Neuronal stem cell (in vitro differentiated cells): ENCODE measurements around the gene CYCS.
"Not testable (repeated sequence)": the region's sequence is repeated elsewhere in the genome, so short reads cannot be mapped to it uniquely, and the experiment has no call there.

ENCODE experiments used
- DNase-seq: peaks from one replicate; pipeline ENCODE4 v3.0.0-alpha.2; 2013; ENCODE audit warnings: low spot score
- H2AFZ ChIP-seq: one replicate; pipeline ENCODE4 v1.6.1; 2013; ENCODE audit warnings: mild to moderate bottlenecking, low read length, inconsistent platforms
- H2AK5ac ChIP-seq: 2 replicates; pipeline ENCODE4 v1.6.1; 2013; ENCODE audit warnings: low read depth, mild to moderate bottlenecking, inconsistent platforms, low read length, moderate library complexity, mixed read lengths
- H2BK120ac ChIP-seq: 2 replicates; pipeline ENCODE4 v1.6.1; 2013; ENCODE audit warnings: low read depth, mild to moderate bottlenecking, inconsistent platforms, low read length, moderate library complexity, mixed read lengths
- H2BK12ac ChIP-seq: one replicate; pipeline ENCODE4 v1.6.1; 2013; ENCODE audit warnings: low read length, inconsistent platforms
- H2BK15ac ChIP-seq: 2 replicates; pipeline ENCODE4 v1.6.1; 2013; ENCODE audit warnings: mild to moderate bottlenecking, low read length, inconsistent platforms, mixed read lengths
- H2BK5ac ChIP-seq: one replicate; pipeline ENCODE4 v1.6.1; 2013; ENCODE audit warnings: inconsistent platforms, mild to moderate bottlenecking, low read length, moderate library complexity
- H3K14ac ChIP-seq: one replicate; pipeline ENCODE4 v1.6.1; 2013; ENCODE audit warnings: low read length, inconsistent platforms
- H3K18ac ChIP-seq: 2 replicates; pipeline ENCODE4 v1.6.1; 2013; ENCODE audit warnings: low read length, inconsistent platforms
- H3K23ac ChIP-seq: 2 replicates; pipeline ENCODE4 v1.6.1; 2013; ENCODE audit warnings: low read depth, mild to moderate bottlenecking, mixed read lengths, low read length, inconsistent platforms; ENCODE audit not compliant: poor library complexity
- H3K27ac ChIP-seq: replicated peaks from 3 replicates; pipeline ENCODE4 v1.5.1; 2013; ENCODE audit warnings: low read length, inconsistent platforms
- H3K27me3 ChIP-seq, 3 experiments: 2 replicates each; pipeline ENCODE4 v1.6.1; 2013; ENCODE audit warnings: low read length in 3 of 3, mild to moderate bottlenecking in 2 of 3, inconsistent platforms in 1 of 3, low read depth in 1 of 3, mixed read lengths in 1 of 3, moderate library complexity in 1 of 3; ENCODE audit not compliant: control insufficient read depth in 3 of 3, insufficient read depth in 3 of 3
- H3K36me3 ChIP-seq, 2 donors: replicated peaks in 1 of 2; 2 replicates each; pipeline ENCODE4 v1.6.1; 2013; ENCODE audit warnings: low read length in 2 of 2; ENCODE audit not compliant: control insufficient read depth in 2 of 2, insufficient read depth in 2 of 2
- H3K4ac ChIP-seq: 2 replicates; pipeline ENCODE4 v1.6.1; 2013; ENCODE audit warnings: inconsistent platforms, mild to moderate bottlenecking, low read length, moderate library complexity
- H3K4me1 ChIP-seq, 2 donors: 1 replicate in 1 of 2; 2 replicates in 1 of 2; pipeline ENCODE4 v1.6.1; 2013; ENCODE audit warnings: low read length in 2 of 2, low read depth in 1 of 2; ENCODE audit not compliant: control insufficient read depth in 2 of 2, insufficient read depth in 1 of 2
- H3K4me2 ChIP-seq: one replicate; pipeline ENCODE4 v1.6.1; 2013; ENCODE audit warnings: mild to moderate bottlenecking, low read length, inconsistent platforms; ENCODE audit not compliant: insufficient read depth, poor library complexity, severe bottlenecking
- H3K4me3 ChIP-seq, 2 donors: 2 replicates each; pipeline ENCODE4 v1.5.1; 2013; ENCODE audit warnings: low read length in 2 of 2, mild to moderate bottlenecking in 2 of 2, inconsistent platforms in 1 of 2, moderate library complexity in 1 of 2
- H3K79me1 ChIP-seq: one replicate; pipeline ENCODE4 v1.6.1; 2013; ENCODE audit warnings: low read depth, mild to moderate bottlenecking, inconsistent platforms, low read length, moderate library complexity
- H3K9ac ChIP-seq: one replicate; pipeline ENCODE4 v1.6.1; 2013; ENCODE audit warnings: mild to moderate bottlenecking, low read depth, low read length, inconsistent platforms; ENCODE audit not compliant: poor library complexity
- H3K9me3 ChIP-seq, 2 donors: replicated peaks in 1 of 2; 2 replicates each; pipeline versions ENCODE3 to v1.6.1; 2013; ENCODE audit warnings: low read length in 2 of 2, mild to moderate bottlenecking in 2 of 2, inconsistent platforms in 1 of 2, low read depth in 1 of 2, mixed read lengths in 1 of 2, moderate library complexity in 1 of 2; ENCODE audit not compliant: control insufficient read depth in 2 of 2, insufficient read depth in 1 of 2
- H4K8ac ChIP-seq: one replicate; pipeline ENCODE4 v1.6.1; 2013; ENCODE audit warnings: low read depth, mild to moderate bottlenecking, inconsistent platforms, low read length, moderate library complexity
- H4K91ac ChIP-seq: one replicate; pipeline ENCODE4 v1.6.1; 2013; ENCODE audit warnings: low read length, low read depth, mild to moderate bottlenecking, inconsistent platforms; ENCODE audit not compliant: poor library complexity
- WGBS, 2 donors: extraction: QIAGEN DNeasy Blood & Tissue Kit; methylation state at CpG; one replicate each; pipeline ENCODE4 v1.1.7; 2013; ENCODE audit warnings: missing lambda C conversion rate in 2 of 2, mixed read lengths in 1 of 2; ENCODE audit not compliant: insufficient read length in 2 of 2, insufficient replicate concordance in 1 of 2; ENCODE audit errors: extremely low coverage in 2 of 2; 5-methylcytosine and 5-hydroxymethylcytosine counted together

CYCS gene

GRCh38 chr7:25169683-25170082 is 44.6 kb upstream of the CYCS start:
- peaks cover 0 to 3% of the 10 kb centered on the region in 2 donors for H3K4me1 ChIP-seq
- no peaks in the 10 kb centered on the region for H3K79me1 ChIP-seq
- H3K9ac ChIP-seq, result no peak overlapping the region
- no peaks in the 10 kb centered on the region for H3K36me3 ChIP-seq
- no peak for DNase-seq
- H3K27ac ChIP-seq, result no peak overlapping the region
- H3K4me2 ChIP-seq, result no peak overlapping the region
- H3K23ac ChIP-seq, result no peak overlapping the region
- WGBS, 2 donors, result no CpG with 5 or more reads among the region's 7 CpGs
- H2AFZ ChIP-seq, result no peak overlapping the region
- no peak overlapping the region for H3K4ac ChIP-seq
- H2BK5ac ChIP-seq, result no peak overlapping the region
- H2AK5ac ChIP-seq, result no peak overlapping the region
- H3K4me3 ChIP-seq, result no peak overlapping the region
- H2BK15ac ChIP-seq, result no peak overlapping the region
- no peaks in the 10 kb centered on the region for H3K27me3 ChIP-seq
- H3K18ac ChIP-seq, result no peak overlapping the region
- H4K91ac ChIP-seq, result no peak overlapping the region
- no peak overlapping the region for H2BK12ac ChIP-seq
- H4K8ac ChIP-seq, result no peak overlapping the region
- H2BK120ac ChIP-seq, result no peak overlapping the region
- H3K9me3 ChIP-seq, result no peaks in the 10 kb centered on the region
- no peak overlapping the region for H3K14ac ChIP-seq

GRCh38 chr7:25168145-25168544 is 43.1 kb upstream of the CYCS start:
- no peaks in the 10 kb centered on the region for H3K27me3 ChIP-seq
- H3K23ac ChIP-seq, result no peak overlapping the region
- H3K4me3 ChIP-seq, result no peak overlapping the region
- DNase-seq, result no peak
- H3K18ac ChIP-seq, result no peak overlapping the region
- WGBS, 2 donors, result no CpG with 5 or more reads among the region's 4 CpGs
- H2AFZ ChIP-seq, result no peak overlapping the region
- H2BK12ac ChIP-seq, result no peak overlapping the region
- H3K4me2 ChIP-seq, result no peak overlapping the region
- H3K79me1 ChIP-seq, result no peaks in the 10 kb centered on the region
- H4K91ac ChIP-seq, result no peak overlapping the region
- no peak overlapping the region for H4K8ac ChIP-seq
- no peak overlapping the region for H2BK15ac ChIP-seq
- no peak overlapping the region for H2BK120ac ChIP-seq
- peaks cover 0 to 3% of the 10 kb centered on the region in 2 donors for H3K4me1 ChIP-seq
- H2AK5ac ChIP-seq, result no peak overlapping the region
- H3K9me3 ChIP-seq, result no peaks in the 10 kb centered on the region
- H3K27ac ChIP-seq, result no peak overlapping the region
- H2BK5ac ChIP-seq, result no peak overlapping the region
- no peaks in the 10 kb centered on the region for H3K36me3 ChIP-seq
- no peak overlapping the region for H3K4ac ChIP-seq
- H3K9ac ChIP-seq, result no peak overlapping the region
- H3K14ac ChIP-seq, result no peak overlapping the region

GRCh38 chr7:25167262-25167843 is 42.3 kb upstream of the CYCS start:
- Histone ChIP-seq H3K23ac (no peak overlapping the region), H2BK120ac (no peak overlapping the region), H3K27me3 (no peaks in the 10 kb centered on the region), H3K4me2 (no peak overlapping the region), H3K18ac (no peak overlapping the region), H3K36me3 (no peaks in the 10 kb centered on the region), H3K14ac (no peak overlapping the region), H4K91ac (no peak overlapping the region), H3K27ac (no peak overlapping the region), H2BK12ac (no peak overlapping the region), H3K4me3 (no peak overlapping the region), H3K9me3 (no peaks in the 10 kb centered on the region), H2BK5ac (no peak overlapping the region), H2AFZ (no peak overlapping the region), H3K79me1 (no peaks in the 10 kb centered on the region), H2BK15ac (no peak overlapping the region), H3K4me1 (peaks cover 0 to 3% of the 10 kb centered on the region in 2 donors), H3K9ac (no peak overlapping the region), H4K8ac (no peak overlapping the region), H2AK5ac (no peak overlapping the region), H3K4ac (no peak overlapping the region)
- DNase-seq, result no peak
- no CpG with 5 or more reads among the region's 3 CpGs for WGBS, 2 donors

- not testable (repeated sequence) for H2BK5ac ChIP-seq, H2AK5ac ChIP-seq, H3K9ac ChIP-seq, DNase-seq, H2BK12ac ChIP-seq, H3K4me1 ChIP-seq, H3K4ac ChIP-seq, H2AFZ ChIP-seq, H3K4me3 ChIP-seq, H2BK120ac ChIP-seq, H3K79me1 ChIP-seq, H4K91ac ChIP-seq, H4K8ac ChIP-seq, H3K4me2 ChIP-seq, H3K23ac ChIP-seq, H2BK15ac ChIP-seq, H3K14ac ChIP-seq, H3K27ac ChIP-seq, H3K9me3 ChIP-seq, H3K36me3 ChIP-seq, H3K27me3 ChIP-seq, H3K18ac ChIP-seq
- WGBS, 2 donors, result no CpG with 5 or more reads among the region's 11 CpGs
These were observed 35.0 kb upstream of the CYCS start for GRCh38 chr7:25159983-25160596.
